ENCODE results near the gene ADAM15. TPM values are rescaled to one million over a fixed set of nuclear protein-coding genes. Genes with fewer than 3 reads are reported as not detected.
A peak's percentile ranks its signal among the peaks of the same experiment; 100 is the strongest.

ADAM15 gene
- 46.4 TPM for polyA plus RNA-seq (2013, experiment 1 of 2)
- polyA plus RNA-seq (2013, experiment 2 of 2): 36.3 TPM

GRCh38 chr1:155050560-155051341 lies at the start of gene ADAM15:
ADAM15 (plus strand) TSS chr1:155051316; CDS start chr1:155051387, 71 bp downstream.
- H3K4me3 ChIP-seq (ENCODE audit: extremely low read depth, insufficient read depth, low read length, poor library complexity, severe bottlenecking): peak within 1 kb of the TSS; percentile 61
- WGBS, 2 experiments (ENCODE audit: insufficient coverage in 2 of 2): 0 to 1% methylated on average over 62 to 75 of the region's 99 CpGs

DNA sequence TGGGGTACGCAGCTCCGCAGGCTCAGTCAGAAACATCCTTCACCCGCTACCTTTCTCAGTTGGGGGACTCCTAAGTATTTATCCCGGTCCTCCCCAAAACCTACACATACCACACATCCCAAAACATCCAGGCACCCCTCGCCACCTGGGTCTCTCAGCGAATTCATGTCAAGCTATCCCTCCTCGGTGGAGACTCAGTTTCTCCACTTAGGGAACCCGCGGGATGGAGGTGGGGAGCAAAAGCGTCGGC lies 49.8 kb upstream of the ADAM15 start:
- Histone ChIP-seq H3K4me1 (ENCODE audit: control insufficient read depth, insufficient read depth, low read length, poor library complexity, severe bottlenecking) (peaks cover 17% of the 10 kb centered on the region), H3K36me3 (ENCODE audit: control insufficient read depth, insufficient read depth, low read length) (no peaks in the 10 kb centered on the region), H3K9me3 (ENCODE audit: control insufficient read depth, low read length) (no peaks in the 10 kb centered on the region), H3K27ac (ENCODE audit: low read depth, low read length, severe bottlenecking) (peak overlapping the region; percentile 89), H3K4me3 (ENCODE audit: extremely low read depth, insufficient read depth, low read length, poor library complexity, severe bottlenecking) (peak overlapping the region; percentile 61)
- 1 to 2% methylated on average over 9 to 11 of the region's 11 CpGs for WGBS, 2 experiments (ENCODE audit: insufficient coverage in 2 of 2)

More at GRCh38 chr1:155050560-155051341, at the start of gene ADAM15:
- peak within 1 kb of the TSS; percentile 86 for H3K27ac ChIP-seq (ENCODE audit: low read depth, low read length, severe bottlenecking)
- no peaks in the 10 kb centered on the region for H3K9me3 ChIP-seq (ENCODE audit: control insufficient read depth, low read length)
- H3K4me1 ChIP-seq (ENCODE audit: control insufficient read depth, insufficient read depth, low read length, poor library complexity, severe bottlenecking): peaks cover 32% of the 10 kb centered on the region
- peaks cover 4% of the 10 kb centered on the region for H3K36me3 ChIP-seq (ENCODE audit: control insufficient read depth, insufficient read depth, low read length)

DNA sequence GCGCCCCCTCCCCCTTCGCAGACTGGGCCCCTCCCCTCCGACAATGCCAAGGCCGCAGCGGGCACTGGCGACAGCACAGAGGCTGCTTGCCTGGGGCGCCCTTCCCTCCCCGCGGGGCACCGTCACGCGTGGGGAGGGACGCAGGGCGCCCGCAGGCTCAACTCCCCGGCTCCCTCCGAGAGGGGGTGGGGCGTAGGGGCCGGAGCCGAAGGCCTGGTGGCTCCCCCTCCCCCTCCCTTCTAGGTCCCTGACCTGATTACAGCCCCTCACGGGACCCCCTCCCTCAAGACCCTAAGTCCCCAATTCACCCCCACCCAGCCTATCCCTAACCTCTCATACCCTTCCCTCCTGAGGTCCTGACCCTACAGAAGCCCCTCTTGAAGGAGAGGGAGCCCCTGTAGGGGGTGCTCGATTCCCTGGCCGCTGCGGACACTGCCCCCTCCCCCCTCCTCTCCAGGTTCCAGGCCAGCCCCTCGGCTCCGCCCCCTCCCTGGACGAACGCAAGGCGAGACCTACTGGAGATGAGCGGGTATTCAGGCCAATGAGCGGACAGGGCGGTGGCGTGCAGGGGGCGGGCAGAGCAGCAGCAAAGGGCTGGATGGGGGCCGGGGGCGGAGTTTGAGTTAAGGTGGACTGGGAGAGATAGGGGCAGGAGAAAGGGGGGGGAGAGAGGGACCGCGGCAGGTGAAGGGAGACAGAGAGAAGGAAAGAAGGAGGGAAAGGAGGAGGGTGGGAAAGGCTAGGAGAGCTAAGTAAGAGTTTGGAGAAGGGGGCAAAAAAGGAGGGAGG lies 49.2 kb upstream of the ADAM15 start:
- peak overlapping the region; percentile 61 for H3K4me3 ChIP-seq (ENCODE audit: extremely low read depth, insufficient read depth, low read length, poor library complexity, severe bottlenecking)
- H3K27ac ChIP-seq (ENCODE audit: low read depth, low read length, severe bottlenecking): peak overlapping the region; percentile 89
- no peaks in the 10 kb centered on the region for H3K9me3 ChIP-seq (ENCODE audit: control insufficient read depth, low read length)
- peaks cover 17% of the 10 kb centered on the region for H3K4me1 ChIP-seq (ENCODE audit: control insufficient read depth, insufficient read depth, low read length, poor library complexity, severe bottlenecking)
- no peaks in the 10 kb centered on the region for H3K36me3 ChIP-seq (ENCODE audit: control insufficient read depth, insufficient read depth, low read length)
- WGBS, 2 experiments (ENCODE audit: insufficient coverage in 2 of 2): 0% methylated on average over 10 of the region's 38 CpGs

GRCh38 chr1:155002464-155003226 lies 48.5 kb upstream of the ADAM15 start, which contains the start of gene ZBTB7B:
ZBTB7B (plus strand) TSS chr1:155002802; CDS start chr1:155014661, 11,859 bp downstream.
- H3K9me3 ChIP-seq (ENCODE audit: control insufficient read depth, low read length): no peaks in the 10 kb centered on the region
- 1 to 2% methylated on average over 21 to 27 of the region's 35 CpGs for WGBS, 2 experiments (ENCODE audit: insufficient coverage in 2 of 2)
- peaks cover 17% of the 10 kb centered on the region for H3K4me1 ChIP-seq (ENCODE audit: control insufficient read depth, insufficient read depth, low read length, poor library complexity, severe bottlenecking)
- H3K27ac ChIP-seq (ENCODE audit: low read depth, low read length, severe bottlenecking): peak within 1 kb of the TSS; percentile 89
- H3K4me3 ChIP-seq (ENCODE audit: extremely low read depth, insufficient read depth, low read length, poor library complexity, severe bottlenecking): peak within 1 kb of the TSS; percentile 79
- no peaks in the 10 kb centered on the region for H3K36me3 ChIP-seq (ENCODE audit: control insufficient read depth, insufficient read depth, low read length)

GRCh38 chr1:155003227-155003765 lies 47.8 kb upstream of the ADAM15 start:
- Histone ChIP-seq H3K4me3 (ENCODE audit: extremely low read depth, insufficient read depth, low read length, poor library complexity, severe bottlenecking) (peak overlapping the region; percentile 79), H3K27ac (ENCODE audit: low read depth, low read length, severe bottlenecking) (peak overlapping the region; percentile 41), H3K9me3 (ENCODE audit: control insufficient read depth, low read length) (no peaks in the 10 kb centered on the region), H3K36me3 (ENCODE audit: control insufficient read depth, insufficient read depth, low read length) (no peaks in the 10 kb centered on the region), H3K4me1 (ENCODE audit: control insufficient read depth, insufficient read depth, low read length, poor library complexity, severe bottlenecking) (peaks cover 17% of the 10 kb centered on the region)
- WGBS, 2 experiments (ENCODE audit: insufficient coverage in 2 of 2): 0% methylated on average over 12 to 16 of the region's 37 CpGs

DNA sequence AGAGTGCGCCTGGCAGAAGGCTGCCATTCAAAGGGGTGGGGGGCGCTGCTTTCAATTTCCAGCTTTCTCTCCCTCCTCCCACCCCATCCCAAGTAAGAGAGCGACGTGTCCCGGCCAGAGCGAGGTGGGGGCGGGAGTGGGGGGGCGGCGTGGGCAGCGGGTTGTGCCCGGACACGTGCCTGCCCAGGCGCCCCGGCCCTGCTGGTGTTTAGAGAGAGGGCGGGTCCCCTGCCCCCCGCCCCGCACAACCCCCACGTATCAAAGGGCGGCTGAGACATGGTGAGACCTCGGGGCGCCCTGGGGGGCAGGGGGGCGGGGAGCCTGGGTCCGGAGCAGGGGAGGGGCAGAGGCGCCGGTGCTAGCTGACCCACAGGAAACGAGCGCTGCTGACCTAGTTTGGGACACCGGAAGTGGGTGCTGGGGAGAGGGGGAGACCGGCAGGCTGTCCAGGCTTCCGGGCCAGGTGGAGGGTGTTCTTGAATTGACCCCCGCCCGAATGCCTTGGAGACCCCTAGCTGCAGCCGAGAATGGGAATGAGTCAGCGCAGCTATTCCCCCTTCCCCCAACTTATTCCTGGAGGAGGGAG lies 47.3 kb upstream of the ADAM15 start:
- peak overlapping the region; percentile 30 for H3K27ac ChIP-seq (ENCODE audit: low read depth, low read length, severe bottlenecking)
- peaks cover 17% of the 10 kb centered on the region for H3K4me1 ChIP-seq (ENCODE audit: control insufficient read depth, insufficient read depth, low read length, poor library complexity, severe bottlenecking)
- 0 to 2% methylated on average over 3 to 8 of the region's 34 CpGs for WGBS, 2 experiments (ENCODE audit: insufficient coverage in 2 of 2)
- no peaks in the 10 kb centered on the region for H3K9me3 ChIP-seq (ENCODE audit: control insufficient read depth, low read length)
- H3K36me3 ChIP-seq (ENCODE audit: control insufficient read depth, insufficient read depth, low read length): no peaks in the 10 kb centered on the region
- H3K4me3 ChIP-seq (ENCODE audit: extremely low read depth, insufficient read depth, low read length, poor library complexity, severe bottlenecking): peak overlapping the region; percentile 79

DNA sequence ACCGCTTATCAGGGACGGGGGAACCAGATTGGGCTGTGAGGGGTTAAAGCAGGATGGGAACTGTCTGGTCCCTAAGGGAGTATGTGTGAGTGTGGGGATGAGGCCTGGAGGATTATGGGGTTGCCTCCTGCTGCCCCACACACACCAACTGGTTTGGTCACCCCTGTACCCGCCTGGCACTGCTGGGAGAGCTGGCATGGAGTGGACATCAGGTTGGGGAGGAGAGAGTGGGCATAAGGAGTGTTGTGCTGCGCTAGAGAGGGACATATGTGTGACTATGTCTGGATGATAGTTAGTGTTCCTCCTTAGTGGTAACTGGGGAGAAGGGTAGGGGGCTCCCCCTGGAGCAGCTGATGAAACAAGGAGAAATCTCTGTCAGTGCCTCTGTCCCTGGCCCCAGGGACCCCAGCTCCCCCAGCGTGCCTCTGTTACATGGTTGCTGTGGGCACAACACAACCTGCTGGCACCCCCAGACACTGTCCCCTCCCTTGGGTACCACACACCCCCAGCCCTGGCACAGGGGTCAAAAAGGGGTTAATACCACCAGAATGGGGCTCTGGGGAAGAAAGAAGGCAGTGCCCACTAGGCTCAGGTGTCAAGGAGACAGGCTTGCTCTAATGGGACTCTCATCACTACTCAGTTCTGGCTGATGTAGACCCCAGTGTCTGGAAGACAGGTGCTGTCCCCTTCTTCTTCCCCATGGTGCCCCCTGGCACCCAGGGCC lies 46.6 kb upstream of the ADAM15 start:
- H3K4me3 ChIP-seq (ENCODE audit: extremely low read depth, insufficient read depth, low read length, poor library complexity, severe bottlenecking): peak overlapping the region; percentile 79
- no peaks in the 10 kb centered on the region for H3K36me3 ChIP-seq (ENCODE audit: control insufficient read depth, insufficient read depth, low read length)
- WGBS, 2 experiments (ENCODE audit: insufficient coverage in 2 of 2): 59 to 86% methylated on average over 2 to 4 of the region's 5 CpGs
- H3K9me3 ChIP-seq (ENCODE audit: control insufficient read depth, low read length): no peaks in the 10 kb centered on the region
- peaks cover 17% of the 10 kb centered on the region for H3K4me1 ChIP-seq (ENCODE audit: control insufficient read depth, insufficient read depth, low read length, poor library complexity, severe bottlenecking)
- peak overlapping the region; percentile 30 for H3K27ac ChIP-seq (ENCODE audit: low read depth, low read length, severe bottlenecking)

GRCh38 chr1:155005076-155006011 lies 45.8 kb upstream of the ADAM15 start:
- Histone ChIP-seq H3K36me3 (ENCODE audit: control insufficient read depth, insufficient read depth, low read length) (no peaks in the 10 kb centered on the region), H3K9me3 (ENCODE audit: control insufficient read depth, low read length) (no peaks in the 10 kb centered on the region), H3K4me1 (ENCODE audit: control insufficient read depth, insufficient read depth, low read length, poor library complexity, severe bottlenecking) (peaks cover 12% of the 10 kb centered on the region), H3K4me3 (ENCODE audit: extremely low read depth, insufficient read depth, low read length, poor library complexity, severe bottlenecking) (no peak overlapping the region), H3K27ac (ENCODE audit: low read depth, low read length, severe bottlenecking) (no peak overlapping the region)
- 88 to 94% methylated on average over 4 to 10 of the region's 17 CpGs for WGBS, 2 experiments (ENCODE audit: insufficient coverage in 2 of 2)

- no peak overlapping the region for H3K4me3 ChIP-seq (ENCODE audit: extremely low read depth, insufficient read depth, low read length, poor library complexity, severe bottlenecking)
- H3K36me3 ChIP-seq (ENCODE audit: control insufficient read depth, insufficient read depth, low read length): no peaks in the 10 kb centered on the region
- no peak overlapping the region for H3K27ac ChIP-seq (ENCODE audit: low read depth, low read length, severe bottlenecking)
- WGBS, 2 experiments (ENCODE audit: insufficient coverage in 2 of 2): 90 to 92% methylated on average over 2 of the region's 2 CpGs
- H3K9me3 ChIP-seq (ENCODE audit: control insufficient read depth, low read length): no peaks in the 10 kb centered on the region
- peaks cover 9% of the 10 kb centered on the region for H3K4me1 ChIP-seq (ENCODE audit: control insufficient read depth, insufficient read depth, low read length, poor library complexity, severe bottlenecking)
Observed at GRCh38 chr1:155006601-155007101, 44.5 kb upstream of the ADAM15 start.
